ENCODE measurements around the gene ODAD3.
A peak's percentile ranks its signal among the peaks of the same experiment; 100 is the strongest.
"Not testable (repeated sequence)": the region's sequence is repeated elsewhere in the genome, so short reads cannot be mapped to it uniquely, and the experiment has no call there.

The ODAD3 gene

DNA sequence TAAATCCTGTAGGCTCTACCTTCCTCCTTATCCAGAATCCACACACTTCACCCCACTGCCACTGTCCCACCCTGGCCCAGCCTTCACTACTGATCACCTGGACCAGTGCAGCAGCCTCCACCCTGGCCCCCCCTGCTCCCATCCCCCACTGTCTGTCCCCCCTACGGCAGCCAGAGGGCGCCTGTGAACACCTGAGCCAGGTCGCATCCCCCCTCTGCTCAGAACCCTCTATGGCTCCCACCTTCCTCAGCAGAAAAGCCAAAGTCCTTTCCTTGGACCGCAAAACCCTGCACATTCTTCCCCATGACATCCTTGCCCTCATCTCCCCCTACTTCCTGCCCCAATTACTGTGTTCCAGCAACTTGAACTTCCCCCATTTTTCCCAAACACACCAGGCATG lies 25.3 kb upstream of the ODAD3 start:
- no peak for DNase-seq (ENCODE audit: low read depth in 1 of 2, low spot score in 1 of 2)

DNA sequence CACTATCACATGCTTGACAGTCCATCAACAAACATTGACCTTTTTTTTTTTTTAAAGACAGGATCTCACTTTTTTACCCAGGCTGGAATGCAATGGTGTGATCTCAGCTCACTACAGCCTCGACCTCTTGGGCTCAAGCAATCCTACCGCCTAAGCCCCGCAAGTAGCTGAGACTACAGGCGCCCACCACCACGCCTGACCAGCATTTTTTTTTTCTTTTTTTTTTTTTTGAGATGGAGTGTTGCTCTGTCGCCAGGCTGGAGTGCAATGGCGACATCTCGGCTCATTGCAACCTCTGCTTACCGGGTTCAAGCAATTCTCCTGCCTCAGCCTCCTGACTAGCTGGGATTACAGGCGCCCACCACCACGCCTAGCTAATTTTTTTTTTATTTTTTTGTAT lies 24.0 kb upstream of the ODAD3 start:
- DNase-seq (ENCODE audit: low read depth in 1 of 2, low spot score in 1 of 2), result not testable (repeated sequence)

DNA sequence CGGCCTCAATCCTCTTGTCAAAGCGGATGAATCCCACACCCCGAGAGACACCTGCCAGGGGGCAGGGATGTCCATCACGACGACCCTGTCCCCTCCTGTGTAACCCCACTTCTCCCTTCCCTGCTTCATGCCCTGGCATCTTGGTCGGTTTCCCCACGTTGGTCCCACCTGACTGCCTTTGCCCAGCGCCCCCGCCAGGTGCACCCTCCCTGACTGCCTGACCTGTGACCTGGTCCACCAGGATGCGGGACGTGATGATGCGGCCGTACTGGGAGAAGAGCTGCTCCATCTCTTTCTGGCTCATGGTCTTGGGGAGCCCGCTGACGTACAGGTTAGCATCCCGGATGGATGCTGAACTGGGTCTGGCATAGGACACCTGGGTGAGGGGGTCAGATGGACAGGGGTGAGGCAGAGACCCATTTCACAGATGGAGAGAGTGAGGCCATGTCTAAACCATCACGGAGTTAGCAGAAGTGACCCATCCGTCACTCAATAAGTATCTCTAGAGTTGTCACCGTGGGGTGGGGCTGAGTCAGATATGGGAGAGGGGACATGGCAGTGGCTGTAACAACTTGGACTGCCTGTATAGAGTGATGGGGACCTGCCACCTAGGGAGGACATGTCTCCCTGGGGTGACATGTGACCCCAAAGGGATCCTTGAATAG lies 23.4 kb upstream of the ODAD3 start:
- DNase-seq (ENCODE audit: low read depth in 1 of 2, low spot score in 1 of 2), result no peak

DNA sequence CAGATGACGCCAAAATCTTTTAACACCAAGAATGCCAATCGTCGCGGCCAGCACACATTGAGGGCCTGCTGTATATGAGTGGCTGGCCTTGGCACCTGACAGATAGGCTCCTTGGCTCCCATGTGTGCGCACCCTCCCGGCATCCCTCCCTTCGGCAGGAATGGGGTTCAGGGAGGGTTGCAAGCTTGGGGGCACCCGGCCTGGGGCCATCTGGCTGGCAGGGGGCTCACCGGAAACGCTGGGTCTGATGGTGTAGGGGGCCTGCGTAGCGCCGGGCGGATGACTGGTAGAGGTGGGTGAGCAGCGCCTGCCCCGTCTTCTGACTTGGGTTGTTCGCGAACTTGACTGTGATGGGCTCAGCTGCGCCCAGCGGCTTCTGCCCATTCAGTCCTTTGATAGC lies 22.9 kb upstream of the ODAD3 start:
- DNase-seq (ENCODE audit: low read depth in 1 of 2, low spot score in 1 of 2), result no peak

DNA sequence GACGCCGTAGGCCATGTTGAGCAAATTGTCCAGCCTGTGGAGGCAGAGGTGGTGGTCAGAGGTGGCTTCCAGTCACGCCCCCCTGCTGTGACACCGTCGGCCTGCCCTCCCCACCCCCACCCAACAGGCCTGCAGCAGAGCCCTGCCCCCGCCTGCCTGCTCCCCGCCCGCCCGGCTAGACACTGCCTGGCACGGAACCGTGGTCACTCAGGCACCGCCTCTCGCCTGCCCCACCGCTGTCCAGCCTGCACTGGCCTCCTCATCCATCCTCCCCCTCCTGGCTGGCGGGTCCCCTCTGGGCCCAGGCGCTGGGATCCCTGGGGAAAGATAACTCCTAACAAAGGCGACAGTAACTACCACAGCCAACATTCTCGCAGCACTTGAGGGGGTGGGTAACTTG lies 22.2 kb upstream of the ODAD3 start:
- DNase-seq (ENCODE audit: low read depth in 1 of 2, low spot score in 1 of 2), result no peak

DNA sequence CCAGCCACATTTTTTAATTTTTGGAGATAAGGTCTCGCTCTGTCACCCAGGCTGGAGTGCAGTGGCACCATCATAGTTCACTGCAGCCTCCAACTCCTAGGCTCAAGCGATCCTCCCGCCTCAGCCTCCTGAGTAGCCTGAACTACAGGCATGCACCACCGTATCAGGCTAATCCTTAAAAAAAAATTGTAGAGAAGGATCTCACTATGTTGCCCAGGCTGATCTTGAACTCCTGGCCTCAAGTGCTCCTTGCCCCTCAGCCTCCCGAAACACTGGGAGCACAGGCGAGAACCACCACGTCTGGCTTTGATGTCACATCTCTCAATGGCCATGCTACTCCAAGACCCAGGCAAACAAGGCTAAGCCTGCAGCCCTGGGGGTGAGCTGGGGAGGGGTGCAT lies 21.7 kb upstream of the ODAD3 start:
- no peak for DNase-seq (ENCODE audit: low read depth in 1 of 2, low spot score in 1 of 2)

DNA sequence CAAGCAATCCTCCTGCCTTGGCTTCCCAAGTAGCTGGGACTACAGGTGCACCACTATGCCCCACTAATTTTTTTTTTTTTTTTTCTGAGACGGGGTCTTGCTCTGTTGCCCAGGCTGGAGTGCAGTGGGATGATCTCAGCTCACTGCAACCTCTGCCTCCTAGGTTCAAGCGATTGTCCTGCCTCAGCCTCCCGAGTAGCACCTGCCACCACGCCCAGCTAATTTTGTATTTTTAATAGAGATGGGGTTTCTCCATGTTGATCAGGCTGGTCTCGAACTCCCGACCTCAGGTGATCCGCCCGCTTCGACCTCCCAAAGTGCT lies 20.3 kb upstream of the ODAD3 start:
- DNase-seq (ENCODE audit: low read depth in 1 of 2, low spot score in 1 of 2), result not testable (repeated sequence)

DNA sequence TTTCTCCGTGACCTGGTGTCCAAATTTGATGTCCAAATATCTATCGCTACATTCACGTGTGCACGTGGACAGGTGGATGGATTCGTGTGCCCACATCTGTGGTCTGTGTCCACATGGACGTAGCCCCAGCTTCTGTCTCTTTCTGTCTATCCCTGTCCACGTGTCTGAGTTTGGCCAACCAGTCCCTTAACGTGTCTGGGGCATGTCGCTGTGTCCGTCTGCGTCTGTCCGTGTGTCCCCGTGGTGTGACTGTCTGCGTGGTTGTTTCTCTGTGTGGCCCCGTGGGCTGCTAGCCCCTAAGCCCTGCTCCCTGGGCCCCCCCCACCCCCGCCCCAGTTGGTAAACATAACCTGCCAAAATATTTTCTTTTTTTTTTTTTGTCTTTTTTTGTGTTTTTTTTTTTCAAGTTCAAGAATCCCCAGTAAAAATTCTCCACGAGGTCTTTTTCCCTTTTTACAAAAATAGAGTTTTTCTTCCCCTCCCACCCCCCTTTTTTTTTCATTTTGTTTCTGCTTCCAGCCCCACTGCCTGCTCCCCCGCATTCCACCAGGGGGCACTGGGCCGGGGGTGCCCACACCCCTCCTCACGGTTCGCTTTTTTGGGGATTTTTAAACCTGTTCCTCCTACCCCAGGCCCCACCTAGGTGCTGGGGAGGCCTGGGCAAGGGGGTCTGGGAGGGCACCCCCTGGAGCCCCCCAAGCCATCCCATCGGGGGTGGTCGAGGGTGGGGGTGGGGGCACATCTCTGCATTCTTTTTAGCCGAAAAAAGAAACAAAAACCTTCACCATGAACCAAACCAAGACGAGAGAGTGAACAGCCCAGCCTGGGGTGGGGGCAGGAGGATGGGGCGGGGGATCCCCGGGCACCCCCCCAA lies 18.8 kb upstream of the ODAD3 start:
- no peak for DNase-seq (ENCODE audit: low read depth in 1 of 2, low spot score in 1 of 2)

DNA sequence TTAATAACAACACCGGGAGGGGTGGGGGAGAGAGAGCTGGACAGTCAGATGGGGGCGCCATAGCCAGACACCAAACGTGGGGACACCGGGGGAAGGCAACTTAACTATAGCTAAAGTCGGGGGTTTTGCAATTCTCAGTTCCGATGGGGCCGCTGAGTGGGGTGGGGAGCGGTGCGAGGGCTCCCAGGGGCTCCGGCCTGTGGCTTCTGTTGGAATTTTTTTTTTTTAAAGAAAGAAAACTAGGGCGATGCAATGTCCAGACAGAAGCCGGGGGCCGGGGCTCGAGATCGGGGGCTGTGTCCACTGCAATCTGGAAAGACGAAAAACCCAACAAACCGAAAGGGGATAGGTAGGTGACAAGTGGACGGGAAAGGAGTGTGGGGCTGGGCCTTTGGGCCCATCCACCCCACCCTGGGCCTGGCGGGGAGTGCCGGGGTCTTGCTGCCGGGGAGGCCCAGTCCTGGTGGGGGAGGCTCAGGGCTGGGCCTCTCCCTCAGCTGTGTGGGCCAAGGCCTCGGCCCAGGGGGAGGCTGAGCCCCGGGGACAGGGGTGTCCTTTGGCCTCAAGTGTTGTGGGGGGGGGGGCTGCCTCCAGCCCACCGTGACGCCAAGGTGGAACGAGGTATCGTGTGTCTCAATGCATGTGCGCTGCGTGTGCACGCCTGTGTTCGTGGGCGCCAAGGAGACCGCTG lies 17.8 kb upstream of the ODAD3 start:
- DNase-seq (ENCODE audit: low read depth in 1 of 2, low spot score in 1 of 2), result no peak

DNA sequence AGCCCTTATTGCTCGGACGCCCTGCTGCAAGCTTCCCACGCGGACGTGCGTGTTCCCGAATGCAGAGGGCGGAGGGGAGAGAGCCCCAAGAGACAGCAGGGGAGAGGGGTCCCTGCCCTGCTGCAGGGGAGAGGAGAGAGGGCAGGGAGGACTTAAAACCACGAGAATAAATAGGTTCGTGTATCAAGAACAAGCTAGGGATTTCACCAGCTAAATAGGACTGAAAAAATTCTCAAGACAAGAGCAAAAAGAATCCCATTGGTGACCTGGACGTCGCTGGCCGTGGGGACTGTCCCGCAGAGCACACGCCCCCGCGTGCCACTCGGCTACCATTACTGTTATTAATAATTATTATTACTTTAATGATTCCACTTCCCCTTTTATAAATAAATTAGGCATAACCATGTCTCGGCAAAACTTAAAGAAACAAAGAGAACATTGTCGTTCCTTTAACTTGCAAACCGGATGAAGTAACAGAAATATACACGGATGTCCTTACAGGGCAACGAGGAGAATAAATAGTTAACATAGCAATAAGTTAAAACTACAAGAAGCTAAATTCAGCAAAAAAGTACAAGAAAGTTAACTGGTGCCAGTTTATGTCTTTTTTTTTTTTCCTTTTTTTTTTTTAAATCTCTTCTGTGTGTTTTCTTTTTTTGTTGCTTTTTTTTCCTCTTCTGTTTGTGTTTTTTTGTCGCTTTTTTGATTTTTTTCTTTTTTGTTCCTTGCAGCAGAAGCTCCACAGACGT lies 17.1 kb upstream of the ODAD3 start:
- DNase-seq (ENCODE audit: low read depth in 1 of 2, low spot score in 1 of 2), result no peak

DNA sequence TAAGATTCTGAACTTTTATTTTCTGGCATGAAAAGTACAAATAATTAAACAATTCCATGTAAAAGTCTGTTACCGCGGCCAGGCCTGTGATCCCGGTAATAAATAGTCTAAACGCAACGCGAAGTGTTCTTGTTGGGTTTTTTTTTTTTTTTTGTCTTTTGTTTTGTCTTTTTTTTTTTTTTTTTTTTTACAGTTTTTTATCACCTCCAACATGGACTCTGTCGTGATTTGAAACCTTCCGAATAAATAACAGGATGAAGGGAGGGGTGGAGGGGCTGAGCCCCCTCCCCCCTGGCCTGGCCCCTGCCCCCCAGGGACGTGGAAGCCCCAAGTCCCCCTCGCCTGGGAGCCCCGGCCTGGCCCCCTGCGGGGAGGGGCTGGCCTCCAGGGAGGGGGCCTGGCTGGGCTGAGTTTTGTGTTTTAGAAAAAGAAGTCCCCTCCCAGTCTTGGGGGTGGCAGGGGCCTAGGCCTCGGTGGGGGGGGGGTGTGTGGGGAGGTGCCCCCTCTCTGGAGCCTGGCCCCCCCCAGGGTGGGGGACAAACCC lies 16.5 kb upstream of the ODAD3 start:
- DNase-seq (ENCODE audit: low read depth in 1 of 2, low spot score in 1 of 2), result no peak

DNA sequence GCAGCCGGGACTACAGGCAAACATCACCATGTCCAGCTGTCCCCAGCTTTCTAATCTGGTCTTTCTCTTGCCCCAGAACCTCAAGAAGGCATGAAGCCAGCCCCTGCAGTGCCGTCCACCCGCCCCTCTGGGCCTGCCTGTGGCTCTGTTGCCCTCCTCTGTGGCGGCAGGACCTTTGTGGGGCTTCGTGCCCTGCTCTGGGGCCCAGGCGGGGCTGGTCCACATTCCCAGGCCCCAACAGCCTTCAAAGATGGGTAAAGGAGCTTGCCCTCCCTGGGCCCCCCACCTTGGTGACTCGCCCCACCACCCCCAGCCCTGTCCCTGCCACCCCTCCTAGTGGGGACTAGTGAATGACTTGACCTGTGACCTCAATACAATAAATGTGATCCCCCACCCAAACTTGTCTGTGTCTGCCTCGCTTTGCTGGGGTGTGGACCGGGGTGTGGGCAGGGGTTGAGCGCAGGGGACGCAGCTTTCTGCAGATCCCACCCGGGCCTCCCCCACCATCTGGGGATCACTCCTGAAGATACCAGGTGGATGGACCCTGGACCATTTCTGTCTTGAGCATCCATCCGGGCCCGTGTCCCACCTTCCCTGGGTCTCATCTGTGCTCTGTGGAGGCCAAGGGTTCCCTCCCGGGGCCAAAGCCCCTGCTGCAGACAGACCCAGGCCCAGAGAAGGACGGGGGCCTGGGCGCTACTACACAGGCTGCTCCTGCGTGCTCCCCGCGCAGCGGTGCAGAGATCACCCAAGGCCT lies 15.8 kb upstream of the ODAD3 start:
- no peak for DNase-seq (ENCODE audit: low read depth in 1 of 2, low spot score in 1 of 2)

DNA sequence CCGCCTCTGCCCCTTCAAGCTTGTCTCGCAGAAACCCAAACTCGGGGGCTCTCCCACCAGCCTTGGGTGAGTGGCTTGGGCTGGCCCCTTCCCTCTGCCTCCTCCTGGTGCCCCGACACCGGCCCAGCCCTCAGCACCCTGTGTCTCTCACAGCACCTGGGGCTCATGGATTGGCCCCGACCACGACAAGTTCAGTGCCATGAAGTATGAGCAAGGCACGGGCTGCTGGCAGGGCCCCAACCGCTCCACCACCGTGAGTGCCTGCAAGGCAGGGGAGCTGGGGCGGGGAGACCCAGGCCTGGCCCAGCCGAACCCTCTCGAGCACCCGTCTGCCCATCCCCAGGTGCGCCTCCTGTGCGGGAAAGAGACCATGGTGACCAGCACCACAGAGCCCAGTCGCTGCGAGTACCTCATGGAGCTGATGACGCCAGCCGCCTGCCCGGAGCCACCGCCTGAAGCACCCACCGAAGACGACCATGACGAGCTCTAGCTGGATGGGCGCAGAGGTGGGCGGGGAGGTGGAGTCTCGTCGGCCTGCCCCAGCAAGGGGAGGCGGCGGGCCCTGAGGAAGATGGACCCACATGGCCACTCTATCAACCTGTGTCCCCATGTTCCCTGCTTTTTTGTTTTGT lies 14.1 kb upstream of the ODAD3 start:
- DNase-seq (ENCODE audit: low read depth in 1 of 2, low spot score in 1 of 2), result no peak

DNA sequence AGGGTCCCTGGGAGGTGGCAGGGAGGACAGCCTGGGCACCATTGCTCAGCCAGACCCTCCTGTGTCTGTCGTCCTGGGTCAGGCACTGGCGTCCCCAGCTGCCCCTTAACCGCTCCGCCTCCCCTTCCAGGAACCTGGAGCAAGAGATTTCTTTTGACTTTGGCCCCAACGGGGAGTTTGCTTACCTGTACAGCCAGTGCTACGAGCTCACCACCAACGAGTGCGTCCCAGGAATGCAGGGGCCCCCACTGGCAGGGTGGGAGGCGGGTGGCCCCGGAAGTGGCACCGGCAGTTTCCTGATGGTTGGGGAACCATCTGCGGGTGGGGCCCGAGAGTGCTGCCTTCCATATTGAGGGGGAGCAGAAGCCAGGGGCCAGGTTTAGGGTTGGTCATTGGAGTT lies 13.5 kb upstream of the ODAD3 start:
- no peak for DNase-seq (ENCODE audit: low read depth in 1 of 2, low spot score in 1 of 2)

DNA sequence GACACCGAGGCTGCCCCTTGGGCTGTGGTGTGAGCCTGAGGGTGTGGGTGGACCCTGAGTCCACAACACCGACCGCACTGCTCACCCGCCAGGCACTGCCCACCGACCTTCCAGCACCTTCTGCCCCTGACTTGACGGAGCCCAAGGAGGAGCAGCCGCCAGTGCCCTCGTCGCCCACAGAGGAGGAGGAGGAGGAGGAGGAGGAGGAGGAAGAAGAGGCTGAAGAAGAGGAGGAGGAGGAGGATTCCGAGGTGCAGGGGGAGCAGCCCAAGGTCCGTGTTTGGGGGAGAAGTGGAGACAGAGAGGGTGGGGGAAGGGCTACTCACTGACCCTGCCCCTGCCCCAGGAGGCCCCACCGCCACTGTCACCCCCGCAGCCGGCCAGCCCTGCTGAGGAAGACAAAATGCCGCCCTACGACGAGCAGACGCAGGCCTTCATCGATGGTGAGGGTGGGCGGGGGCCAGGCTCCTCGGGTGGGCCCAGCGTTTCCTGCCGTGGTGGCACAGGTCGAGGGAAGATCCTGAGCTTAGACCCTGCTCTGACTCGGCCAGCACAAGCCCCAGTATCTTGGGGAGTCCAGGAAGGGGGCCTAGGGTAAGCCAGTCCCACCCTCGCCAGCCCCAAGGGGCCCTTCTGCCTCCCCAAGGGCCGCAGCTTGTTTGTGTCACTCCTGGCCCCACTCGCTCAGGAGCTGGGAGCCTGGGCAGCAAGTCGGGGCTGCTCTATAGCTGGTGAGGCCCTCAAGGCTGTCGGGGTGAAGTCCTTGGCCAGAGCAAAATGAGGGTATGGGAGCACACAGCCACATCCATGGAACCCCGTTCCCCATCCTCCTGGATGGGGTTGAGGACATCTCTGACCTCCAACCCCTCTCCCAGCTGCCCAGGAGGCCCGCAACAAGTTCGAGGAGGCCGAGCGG lies 12.7 kb upstream of the ODAD3 start:
- no peak for DNase-seq (ENCODE audit: low read depth in 1 of 2, low spot score in 1 of 2)

DNA sequence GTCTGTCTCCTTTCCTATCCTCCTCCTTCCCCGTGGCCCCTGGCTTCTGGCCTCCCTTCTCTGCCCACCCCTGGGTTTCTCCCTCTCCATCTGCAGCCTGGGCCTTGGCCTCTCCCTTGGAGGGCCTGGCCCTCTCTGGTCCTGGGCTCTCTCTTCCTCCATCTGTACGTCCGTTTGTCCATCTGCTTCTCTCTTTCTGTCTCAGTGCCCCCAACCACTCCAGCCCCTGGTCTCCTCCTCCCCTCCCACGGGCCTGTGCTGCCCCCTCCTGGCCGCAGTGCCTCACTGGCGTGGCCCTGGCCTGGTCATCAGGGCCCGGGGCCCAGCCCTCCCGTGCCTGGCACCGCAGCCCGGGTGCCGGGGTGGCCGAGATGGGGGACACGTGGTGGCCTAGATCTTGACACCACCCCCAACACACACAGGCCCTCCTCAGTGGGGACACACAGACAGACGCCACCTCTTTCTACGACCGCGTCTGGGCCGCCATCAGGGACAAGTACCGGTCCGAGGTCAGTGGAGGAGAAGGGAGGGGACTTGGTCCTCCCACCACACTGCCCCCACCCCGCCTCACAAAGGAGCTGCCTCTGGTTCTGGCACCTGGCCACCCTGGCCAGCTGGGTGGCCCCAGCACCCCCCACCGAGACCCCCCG lies 11.9 kb upstream of the ODAD3 start:
- peak in 1 of 2 donors; percentile 23 for DNase-seq (ENCODE audit: low read depth in 1 of 2, low spot score in 1 of 2)

DNA sequence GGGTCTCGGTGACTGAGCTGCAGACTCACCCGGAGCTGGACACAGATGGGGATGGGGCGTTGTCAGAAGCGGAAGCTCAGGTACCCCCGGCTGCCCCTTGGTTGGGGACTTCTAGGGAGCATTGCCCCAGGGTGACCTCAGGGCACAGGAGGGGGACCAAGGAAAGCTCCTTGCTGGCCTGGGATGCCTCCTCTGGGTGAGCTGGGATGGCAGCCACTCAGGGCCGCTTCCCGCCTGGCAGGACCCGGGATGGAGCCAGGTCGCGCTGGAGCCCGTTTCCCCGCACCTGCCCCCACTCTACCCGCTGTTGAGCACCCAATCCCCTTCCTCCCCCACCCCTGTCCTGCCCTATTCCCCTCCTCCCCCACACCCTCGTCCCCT lies 11.3 kb upstream of the ODAD3 start:
- no peak for DNase-seq (ENCODE audit: low read depth in 1 of 2, low spot score in 1 of 2)

DNA sequence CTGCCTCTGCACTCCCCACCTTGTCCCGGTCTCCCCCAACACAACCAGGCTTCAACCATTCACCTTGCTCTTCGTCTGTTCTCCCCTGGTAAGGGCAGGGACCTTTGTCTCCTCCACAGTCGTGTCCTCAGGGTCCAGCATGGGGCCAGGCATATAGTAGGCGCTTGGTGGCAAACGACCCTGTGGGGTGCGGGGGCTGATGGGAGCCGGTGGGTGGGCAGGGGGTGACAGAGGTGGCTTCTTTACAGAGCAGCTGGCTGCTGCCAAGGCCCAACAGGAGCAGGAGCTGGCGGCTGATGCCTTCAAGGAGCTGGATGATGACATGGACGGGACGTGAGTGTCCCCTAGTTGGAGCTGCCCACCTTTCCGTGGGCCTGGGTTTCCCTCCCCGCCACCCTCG lies 10.2 kb upstream of the ODAD3 start:
- DNase-seq (ENCODE audit: low read depth in 1 of 2, low spot score in 1 of 2), result no peak

DNA sequence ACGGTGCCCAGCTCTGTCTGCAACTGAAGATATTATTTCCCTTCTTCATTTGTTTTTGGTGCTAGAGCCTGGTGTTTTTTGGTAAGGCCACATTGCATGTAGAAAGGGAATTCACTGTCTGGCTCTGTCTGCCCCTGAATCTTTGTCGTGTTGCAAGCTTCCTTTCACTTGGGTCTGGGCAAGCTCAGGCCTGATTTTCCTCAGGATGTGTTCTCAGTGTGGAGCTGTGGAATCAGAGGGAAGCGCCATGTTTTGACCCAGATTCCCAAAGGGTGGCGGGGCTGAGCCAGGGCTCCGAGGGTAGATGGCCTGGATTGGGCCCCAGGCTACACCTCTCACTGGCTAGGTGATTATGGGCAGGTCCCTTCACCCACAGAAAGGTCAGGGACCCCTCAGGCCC lies 9.1 kb upstream of the ODAD3 start:
- DNase-seq (ENCODE audit: low read depth in 1 of 2, low spot score in 1 of 2), result no peak
